Measurements from ENCODE around the gene GPR15. TPM values are rescaled to one million over a fixed set of nuclear protein-coding genes. Genes with fewer than 3 reads are reported as not detected.

The GPR15 gene
- total RNA-seq, 1 experiment from 2014 or later = not detected

- Histone ChIP-seq H4K20me1 (ENCODE audit: control insufficient read depth, insufficient read depth, insufficient read length) (no peaks in the 10 kb centered on the region), H2BK12ac (ENCODE audit: insufficient read length, low read depth, low read length) (no peak overlapping the region), H3K4ac (ENCODE audit: low read depth, low read length) (no peak overlapping the region)
Observed at GRCh38 chr3:98563661-98564281, 32.0 kb downstream of the GPR15 start.

More at GRCh38 chr3:98563661-98564281, 32.0 kb downstream of the GPR15 start:
- no peak for DNase-seq
- Histone ChIP-seq H3K4me1 (ENCODE audit: insufficient read depth, low read length) (no peaks in the 10 kb centered on the region), H3K27ac (ENCODE audit: insufficient read length, low read depth, low read length) (no peak overlapping the region), H3K9ac (ENCODE audit: extremely low read depth, insufficient read length, low read length) (no peak overlapping the region), H2BK15ac (ENCODE audit: low read depth, low read length) (no peak overlapping the region), H3K79me1 (ENCODE audit: insufficient read depth, low read depth, low read length, poor library complexity, severe bottlenecking) (no peaks in the 10 kb centered on the region), H2AK5ac (ENCODE audit: insufficient read length, low read length) (no peak overlapping the region), H2AFZ (ENCODE audit: low read length) (no peak overlapping the region), H3K14ac (ENCODE audit: insufficient read depth, low read length) (no peak overlapping the region), H2BK120ac (ENCODE audit: low read depth, low read length, poor library complexity, severe bottlenecking) (no peak overlapping the region), H4K91ac (ENCODE audit: insufficient read length, low read depth, low read length) (no peak overlapping the region), H2BK5ac (ENCODE audit: insufficient read length, low read length) (no peak overlapping the region), H3K27me3 (ENCODE audit: insufficient read depth, low read length) (no peaks in the 10 kb centered on the region), H3K4me2 (ENCODE audit: insufficient read depth, insufficient read length, low read length) (no peak overlapping the region), H3K56ac (ENCODE audit: insufficient read length, low read depth, low read length) (no peak overlapping the region), H3K23me2 (ENCODE audit: insufficient read length, low read depth, low read length, poor library complexity, severe bottlenecking) (no peaks in the 10 kb centered on the region), H3K9me3 (ENCODE audit: control insufficient read depth, low read depth, low read length) (no peaks in the 10 kb centered on the region), H3K18ac (ENCODE audit: insufficient read length, low read depth, low read length) (no peak overlapping the region), H3K23ac (ENCODE audit: insufficient read length, low read depth, low read length) (no peak overlapping the region), H2BK20ac (ENCODE audit: low read depth, low read length, poor library complexity, severe bottlenecking) (no peak overlapping the region), H3K79me2 (ENCODE audit: insufficient read depth, low read length) (no peaks in the 10 kb centered on the region), H3T11ph (ENCODE audit: low read length) (no peak overlapping the region), H4K5ac (ENCODE audit: insufficient read length, low read depth, low read length) (no peak overlapping the region), H4K8ac (replicated peaks; ENCODE audit: insufficient read length, low read depth, low read length) (no peak overlapping the region)
- H3K4me1 Mint-ChIP-seq = peaks cover 0 to 2% of the 10 kb centered on the region in 2 experiments; a peak in 1 of 4 replicates
- H3K4me3 Mint-ChIP-seq = no peak overlapping the region
- no peak overlapping the region for H3K27ac Mint-ChIP-seq
- H3K36me3 Mint-ChIP-seq (ENCODE audit: insufficient read depth in 1 of 3, low read depth in 3 of 3) = no peaks in the 10 kb centered on the region
- no CpG with 5 or more reads among the region's 4 CpGs for WGBS (ENCODE audit: extremely low coverage, insufficient read length, low lambda C conversion rate)
- no peaks in the 10 kb centered on the region for H3K27me3 Mint-ChIP-seq (ENCODE audit: low read depth)
- no peak for TF ChIP-seq CTCF (conservative IDR thresholded peaks at IDR 0.05)
- no peaks in the 10 kb centered on the region; a peak in 1 of 5 replicates for H3K9me3 Mint-ChIP-seq
